Measurements from ENCODE around the gene MEI1. TPM values are rescaled to one million over a fixed set of nuclear protein-coding genes. Genes with fewer than 3 reads are reported as not detected.

The MEI1 gene
- total and polyA plus RNA-seq, 2 of the 4 experiments (the other 2 are of a cell fraction), result 0.90 to 2.6 TPM

DNA sequence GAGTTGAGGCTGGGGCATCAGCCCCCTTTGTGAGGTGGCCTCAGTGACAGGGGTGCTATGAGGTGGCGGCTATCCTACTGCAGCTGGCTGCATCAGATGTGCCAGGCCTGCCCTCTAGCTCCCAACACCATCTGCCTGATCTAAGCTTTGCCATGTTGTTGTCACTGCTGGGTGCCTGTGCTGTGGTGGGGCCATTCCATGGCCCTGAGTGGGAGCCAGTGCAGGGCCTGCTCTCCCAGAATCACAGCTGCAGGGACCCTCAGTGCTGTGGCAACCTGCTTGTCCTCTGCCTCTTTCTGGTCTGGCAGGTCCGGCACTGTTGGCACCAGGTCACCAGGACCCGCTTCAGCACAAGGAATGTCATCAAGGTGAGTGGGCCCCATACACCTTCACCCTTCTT, 8.8 kb upstream of the MEI1 start:
- DNase-seq, result no peak
- Histone ChIP-seq H2BK15ac (ENCODE audit: low read depth, low read length) (no peak overlapping the region), H3K27ac (ENCODE audit: insufficient read depth, low read length) (no peak overlapping the region), H3K14ac (replicated peaks; ENCODE audit: low read depth, low read length) (no peak overlapping the region), H3K23ac (ENCODE audit: low read depth, low read length) (no peak overlapping the region), H2AK5ac (ENCODE audit: low read depth, low read length) (no peak overlapping the region), H4K8ac (ENCODE audit: low read depth in 2 of 2, low read length in 2 of 2) (no peak overlapping the region), H3K4me1 (ENCODE audit: control insufficient read depth, insufficient read depth, low read length) (peaks cover 4% of the 10 kb centered on the region; the same call in 1 of the 2 replicates), H2BK5ac (ENCODE audit: low read depth, low read length, poor library complexity, severe bottlenecking) (no peak overlapping the region), H3K9me3 (ENCODE audit: control insufficient read depth, insufficient read depth, low read length) (no peaks in the 10 kb centered on the region), H4K5ac (ENCODE audit: low read depth, low read length) (no peak overlapping the region), H2BK20ac (ENCODE audit: low read depth, low read length) (no peak overlapping the region), H3K4ac (ENCODE audit: low read depth, low read length) (no peak overlapping the region), H3K4me3 (ENCODE audit: insufficient read depth, low read depth, low read length) (no peak overlapping the region), H2AK9ac (replicated peaks; ENCODE audit: low read depth, low read length, poor library complexity) (no peak overlapping the region), H3K4me2 (ENCODE audit: low read depth, low read length) (no peak overlapping the region), H4K91ac (ENCODE audit: insufficient read depth, low read depth, low read length) (no peak overlapping the region), H3K79me1 (ENCODE audit: low read depth in 1 of 2, low read length in 2 of 2) (peaks cover 0 to 15% of the 10 kb centered on the region in 2 experiments; a peak in 2 of 4 replicates), H3K9me1 (ENCODE audit: insufficient read depth, low read length) (no peaks in the 10 kb centered on the region; the same call in 1 of the 2 replicates), H3K9ac (ENCODE audit: low read depth, low read length) (no peak overlapping the region), H2BK120ac (ENCODE audit: low read depth, low read length) (no peak overlapping the region), H3K18ac (ENCODE audit: low read depth, low read length) (no peak overlapping the region), H3K56ac (ENCODE audit: extremely low read depth, insufficient read depth, low read length) (no peak overlapping the region), H4K20me1 (ENCODE audit: insufficient read depth, low read length) (peaks cover 7% of the 10 kb centered on the region), H2AFZ (replicated peaks; ENCODE audit: low read length, poor library complexity) (no peak overlapping the region), H3K27me3 (ENCODE audit: control insufficient read depth, insufficient read depth, low read length) (no peaks in the 10 kb centered on the region), H3K36me3 (ENCODE audit: control insufficient read depth, insufficient read depth, low read length) (peaks cover 7% of the 10 kb centered on the region; the same call in 1 of the 2 replicates)
- no TSS peak for BruUV-seq (replicated peaks)
- POLR2A ChIA-PET (ENCODE audit: unreplicated experiment), result no interaction called here
- no peak for TF ChIP-seq MAZ (IDR thresholded peaks at IDR 0.05; ENCODE audit: borderline replicate concordance, low read depth, low read length)
- TF ChIP-seq BHLHE40 (IDR thresholded peaks at IDR 0.05; ENCODE audit: low read depth, low read length), result no peak
- no peak for ATAC-seq (ENCODE audit: low read depth)
- dilution Hi-C loops (cut with HindIII; ENCODE audit: low sequenced_read_pairs, unreplicated experiment), result no loop called here
- 83% methylated on average over 1 of the region's 3 CpGs; no CpG with 5 or more reads in 1 of the 2 experiments for WGBS, 2 experiments (ENCODE audit: extremely low coverage in 2 of 2, insufficient read length in 1 of 2)
- in situ Hi-C loops (cut with MboI; ENCODE audit: low sequenced_read_pairs), result no loop called here
- intact Hi-C loops (cut with micrococcal nuclease), result no loop called here
- CTCF ChIA-PET, result interaction anchor here (0.8 kb wide), 1 partner anchor 156 kb away, joined by 3 read pairs; no protein-coding TSS in a partner anchor
